CD14-positive monocyte (primary cell): ENCODE results near the gene MTCH2. TPM values are rescaled to one million over a fixed set of nuclear protein-coding genes. Genes with fewer than 3 reads are reported as not detected.

ENCODE experiments used
- DNase-seq, 3 donors: peaks; one replicate each; pipeline ENCODE4 v3.0.0-alpha.2; 2011 to 2022
- H2AFZ ChIP-seq: 2 replicates; pipeline ENCODE4 v1.6.0; 2012; ENCODE audit warnings: mild to moderate bottlenecking, low read depth, low read length, inconsistent platforms; ENCODE audit not compliant: insufficient read depth, poor library complexity, severe bottlenecking
- H3K27ac ChIP-seq, 2 donors: 1 replicate in 1 of 2; 2 replicates in 1 of 2; pipeline ENCODE4 v1.5.1; 2012 to 2013; ENCODE audit warnings: low read length in 2 of 2, control low read depth in 1 of 2, inconsistent platforms in 1 of 2, low read depth in 1 of 2, mild to moderate bottlenecking in 1 of 2
- H3K27me3 ChIP-seq, 2 donors: one replicate each; pipeline versions ENCODE4 v1.6.0 to v1.6.1; 2011 to 2013; ENCODE audit warnings: low read length in 2 of 2; ENCODE audit not compliant: control insufficient read depth in 2 of 2, insufficient read depth in 2 of 2
- H3K36me3 ChIP-seq, 2 donors: replicated peaks in 1 of 2; 1 replicate in 1 of 2; 2 replicates in 1 of 2; pipeline versions ENCODE4 v1.5.1 to v1.6.1; 2012 to 2013; ENCODE audit warnings: low read length in 2 of 2, control low read depth in 1 of 2, inconsistent platforms in 1 of 2, mild to moderate bottlenecking in 1 of 2; ENCODE audit not compliant: insufficient read depth in 2 of 2, control insufficient read depth in 1 of 2
- H3K4me1 ChIP-seq, 2 donors: 1 replicate in 1 of 2; 2 replicates in 1 of 2; pipeline versions ENCODE4 v1.5.1 to v1.6.1; 2012 to 2013; ENCODE audit warnings: low read length in 2 of 2, control low read depth in 1 of 2, inconsistent platforms in 1 of 2, mild to moderate bottlenecking in 1 of 2, moderate library complexity in 1 of 2; ENCODE audit not compliant: insufficient read depth in 2 of 2, control insufficient read depth in 1 of 2
- H3K4me2 ChIP-seq: replicated peaks from 2 replicates; pipeline ENCODE3; 2012; ENCODE audit warnings: low read length, moderate library complexity, mild to moderate bottlenecking; ENCODE audit not compliant: poor library complexity, severe bottlenecking; ENCODE audit errors: extremely low read depth
- H3K4me3 ChIP-seq, 3 experiments: fragments of 200-600 bp in 1 of 3; sonication (generic) in 1 of 3; replicated peaks in 1 of 3; 1 replicate in 2 of 3; 2 replicates in 1 of 3; pipeline ENCODE4 v1.5.1; 2011 to 2013; ENCODE audit warnings: low read length in 3 of 3, mild to moderate bottlenecking in 3 of 3, control low read depth in 2 of 3, low read depth in 2 of 3, inconsistent platforms in 1 of 3, moderate library complexity in 1 of 3
- H3K79me2 ChIP-seq: 2 replicates; pipeline ENCODE4 v1.6.0; 2012; ENCODE audit warnings: mild to moderate bottlenecking, control low read depth, inconsistent platforms, low read length, moderate library complexity; ENCODE audit not compliant: insufficient read depth
- H3K9ac ChIP-seq: 2 replicates; pipeline ENCODE4 v1.6.0; 2017; ENCODE audit warnings: low read length, mild to moderate bottlenecking; ENCODE audit not compliant: insufficient read depth, poor library complexity, severe bottlenecking
- H3K9me3 ChIP-seq, 2 donors: replicated peaks in 1 of 2; 1 replicate in 1 of 2; 2 replicates in 1 of 2; pipeline versions ENCODE4 v1.5.1 to v1.6.1; 2012 to 2013; ENCODE audit warnings: low read length in 2 of 2, control low read depth in 1 of 2; ENCODE audit not compliant: control insufficient read depth in 1 of 2, insufficient read depth in 1 of 2
- H4K20me1 ChIP-seq: 2 replicates; pipeline ENCODE4 v1.6.0; 2012; ENCODE audit warnings: mild to moderate bottlenecking, low read length, control low read depth, moderate library complexity; ENCODE audit not compliant: insufficient read depth
- H3K27ac Mint-ChIP-seq, 7 donors: one replicate each; pipeline ENCODE4 v1.8.0; 2020; ENCODE audit warnings: mild to moderate bottlenecking in 7 of 7, mixed read lengths in 7 of 7, moderate library complexity in 6 of 7, inconsistent platforms in 2 of 7
- H3K27me3 Mint-ChIP-seq, 3 donors: one replicate each; pipeline ENCODE4 v1.8.0; 2021 to 2022; ENCODE audit warnings: low read depth in 3 of 3, mild to moderate bottlenecking in 3 of 3, mixed read lengths in 3 of 3, moderate library complexity in 3 of 3, inconsistent platforms in 1 of 3
- H3K36me3 Mint-ChIP-seq, 2 donors: one replicate each; pipeline ENCODE4 v1.8.0; 2020; ENCODE audit warnings: mixed read lengths in 2 of 2, inconsistent platforms in 1 of 2, mild to moderate bottlenecking in 1 of 2
- H3K4me1 Mint-ChIP-seq: one replicate; pipeline ENCODE4 v1.8.0; 2020; ENCODE audit warnings: mild to moderate bottlenecking, mixed read lengths
- H3K4me3 Mint-ChIP-seq, 2 donors: one replicate each; pipeline ENCODE4 v1.8.0; 2020; ENCODE audit warnings: mild to moderate bottlenecking in 2 of 2, mixed read lengths in 2 of 2, moderate library complexity in 1 of 2
- H3K9me3 Mint-ChIP-seq, 7 donors: one replicate each; pipeline ENCODE4 v1.8.0; 2020 to 2022; ENCODE audit warnings: mixed read lengths in 7 of 7, mild to moderate bottlenecking in 6 of 7, moderate library complexity in 6 of 7, inconsistent platforms in 2 of 7
- WGBS: methylation state at CpG from one replicate; pipeline ENCODE4 v1.1.5; 2013; ENCODE audit warnings: missing lambda C conversion rate; ENCODE audit not compliant: insufficient coverage; 5-methylcytosine and 5-hydroxymethylcytosine counted together
- intact Hi-C, 2 donors: fragments of 100-400 bp; cut with micrococcal nuclease; formaldehyde crosslinking; loops; one replicate each; pipeline versions ENCODE4 v1.15.0 to v1.15.1; 2023
- polyA plus RNA-seq, 3 donors: library from polyadenylated mRNA; depleted of rRNA in 1 of 3; unstranded in 2 of 3; stranded (reverse) in 1 of 3; fragments of 300-500 nt in 2 of 3; fragments of >200 nt in 1 of 3; fragmentation: Illumina TruSeq in 2 of 3; gene quantifications; 1 replicate in 2 of 3; 2 replicates in 1 of 3; pipeline ENCODE4 v1.2.3, GENCODE V29; 2012 to 2021
- TF ChIP-seq, protein P1 (sequence below): fragments of 200-600 bp; IDR thresholded peaks from one replicate; pipeline ENCODE4 v1.8.0; 2022; ENCODE audit warnings: antibody characterized with exemption, mild to moderate bottlenecking

Gene MTCH2
- polyA plus RNA-seq, 3 donors = 31.7 to 116 (median 98.0) TPM

GRCh38 chr11:47661245-47661644 lies 18.9 kb upstream of the MTCH2 start:
- no peaks in the 10 kb centered on the region for H3K27me3 ChIP-seq
- WGBS = no CpG with 5 or more reads among the region's 2 CpGs
- TF ChIP-seq, protein P1, sequence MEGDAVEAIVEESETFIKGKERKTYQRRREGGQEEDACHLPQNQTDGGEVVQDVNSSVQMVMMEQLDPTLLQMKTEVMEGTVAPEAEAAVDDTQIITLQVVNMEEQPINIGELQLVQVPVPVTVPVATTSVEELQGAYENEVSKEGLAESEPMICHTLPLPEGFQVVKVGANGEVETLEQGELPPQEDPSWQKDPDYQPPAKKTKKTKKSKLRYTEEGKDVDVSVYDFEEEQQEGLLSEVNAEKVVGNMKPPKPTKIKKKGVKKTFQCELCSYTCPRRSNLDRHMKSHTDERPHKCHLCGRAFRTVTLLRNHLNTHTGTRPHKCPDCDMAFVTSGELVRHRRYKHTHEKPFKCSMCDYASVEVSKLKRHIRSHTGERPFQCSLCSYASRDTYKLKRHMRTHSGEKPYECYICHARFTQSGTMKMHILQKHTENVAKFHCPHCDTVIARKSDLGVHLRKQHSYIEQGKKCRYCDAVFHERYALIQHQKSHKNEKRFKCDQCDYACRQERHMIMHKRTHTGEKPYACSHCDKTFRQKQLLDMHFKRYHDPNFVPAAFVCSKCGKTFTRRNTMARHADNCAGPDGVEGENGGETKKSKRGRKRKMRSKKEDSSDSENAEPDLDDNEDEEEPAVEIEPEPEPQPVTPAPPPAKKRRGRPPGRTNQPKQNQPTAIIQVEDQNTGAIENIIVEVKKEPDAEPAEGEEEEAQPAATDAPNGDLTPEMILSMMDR = no peak
- H3K27ac ChIP-seq = no peak overlapping the region
- H4K20me1 ChIP-seq = no peaks in the 10 kb centered on the region
- H3K4me1 Mint-ChIP-seq = peaks cover 7% of the 10 kb centered on the region
- H3K4me3 ChIP-seq = no peak overlapping the region
- no peak overlapping the region for H2AFZ ChIP-seq
- H3K9me3 ChIP-seq = no peaks in the 10 kb centered on the region
- H3K36me3 Mint-ChIP-seq = no peaks in the 10 kb centered on the region
- no peak overlapping the region for H3K4me3 Mint-ChIP-seq
- intact Hi-C loops = no loop called here
- no peaks in the 10 kb centered on the region for H3K9me3 Mint-ChIP-seq
- H3K27ac Mint-ChIP-seq = no peak overlapping the region
- H3K4me2 ChIP-seq = no peak overlapping the region
- DNase-seq = no peak
- H3K27me3 Mint-ChIP-seq = peaks cover 0 to 4% (median 0%) of the 10 kb centered on the region in 3 donors
- no peak overlapping the region for H3K9ac ChIP-seq
- H3K79me2 ChIP-seq = no peaks in the 10 kb centered on the region
- no peaks in the 10 kb centered on the region for H3K36me3 ChIP-seq
- peaks cover 4 to 6% of the 10 kb centered on the region in 2 donors for H3K4me1 ChIP-seq

DNA sequence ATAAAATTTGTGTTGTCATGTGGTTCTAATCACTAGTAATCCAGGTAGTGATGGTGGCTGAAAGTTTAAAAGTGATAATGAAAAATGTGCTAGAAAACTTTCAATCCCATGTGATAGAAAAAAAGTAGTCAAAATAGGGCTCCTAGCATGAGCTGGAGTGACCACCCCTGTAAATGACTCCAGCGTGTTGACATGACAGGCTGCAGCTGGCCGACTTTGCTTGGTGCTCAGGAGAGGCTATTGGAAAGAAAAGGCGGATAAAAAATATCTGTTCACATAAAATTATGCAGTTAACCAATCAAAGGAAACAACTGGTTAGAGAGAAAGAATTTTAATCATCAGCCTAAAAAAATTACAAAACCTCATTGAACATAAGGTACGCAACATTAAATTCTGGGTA lies 16.9 kb upstream of the MTCH2 start:
- WGBS = no CpG with 5 or more reads among the region's 4 CpGs
- no peaks in the 10 kb centered on the region for H3K27me3 ChIP-seq
- H3K9ac ChIP-seq = no peak overlapping the region
- peaks cover 3% of the 10 kb centered on the region for H3K4me1 Mint-ChIP-seq
- intact Hi-C loops = no loop called here
- H3K36me3 ChIP-seq = no peaks in the 10 kb centered on the region
- H3K36me3 Mint-ChIP-seq = no peaks in the 10 kb centered on the region
- no peak overlapping the region for H3K27ac Mint-ChIP-seq
- H3K27ac ChIP-seq = no peak overlapping the region
- TF ChIP-seq, protein P1 = no peak
- no peaks in the 10 kb centered on the region for H3K9me3 ChIP-seq
- H2AFZ ChIP-seq = no peak overlapping the region
- no peaks in the 10 kb centered on the region for H4K20me1 ChIP-seq
- no peaks in the 10 kb centered on the region for H3K9me3 Mint-ChIP-seq
- H3K27me3 Mint-ChIP-seq = peaks cover 0 to 4% (median 0%) of the 10 kb centered on the region in 3 donors
- DNase-seq = no peak
- no peaks in the 10 kb centered on the region for H3K4me1 ChIP-seq
- no peak overlapping the region for H3K4me2 ChIP-seq
- no peak overlapping the region for H3K4me3 Mint-ChIP-seq
- no peaks in the 10 kb centered on the region for H3K79me2 ChIP-seq
- no peak overlapping the region for H3K4me3 ChIP-seq
